HT1080 (cell line): ENCODE measurements around the gene SMC6. TPM values are rescaled to one million over a fixed set of nuclear protein-coding genes. Genes with fewer than 3 reads are reported as not detected.

Experiments used
- DNase-seq: peaks from one replicate; pipeline ENCODE4 v3.0.0-alpha.2; 2015; ENCODE audit warnings: low read depth
- total RNA-seq: library from RNA; depleted of rRNA; stranded (reverse); fragments of >200 nt; shearing (Covaris generic); gene quantifications from 2 replicates; pipeline ENCODE4 v1.2.3, GENCODE V29; 2014

SMC6 gene
- total RNA-seq, 1 experiment from 2014 or later, result 19.6 TPM

DNA sequence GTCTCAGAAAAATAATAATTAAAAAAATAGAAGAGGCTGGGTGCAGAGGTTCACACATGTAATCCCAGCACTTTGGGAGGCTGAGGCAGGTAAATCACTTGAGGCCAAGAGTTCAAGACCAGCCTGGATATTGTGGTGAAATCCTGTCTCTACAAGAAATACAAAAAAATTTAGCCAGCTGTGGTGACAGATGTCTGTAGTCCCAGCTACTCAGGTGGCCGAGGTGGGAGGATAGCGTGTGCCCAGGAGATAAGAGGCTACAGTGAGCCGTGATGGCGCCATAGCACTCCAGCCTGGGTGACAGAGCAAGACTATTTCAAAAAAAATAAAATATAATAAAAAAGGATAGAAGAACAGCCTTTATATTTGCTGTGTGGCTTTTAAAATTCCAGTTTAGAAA is 35.9 kb downstream of the SMC6 start:
- DNase-seq, result no peak

DNA sequence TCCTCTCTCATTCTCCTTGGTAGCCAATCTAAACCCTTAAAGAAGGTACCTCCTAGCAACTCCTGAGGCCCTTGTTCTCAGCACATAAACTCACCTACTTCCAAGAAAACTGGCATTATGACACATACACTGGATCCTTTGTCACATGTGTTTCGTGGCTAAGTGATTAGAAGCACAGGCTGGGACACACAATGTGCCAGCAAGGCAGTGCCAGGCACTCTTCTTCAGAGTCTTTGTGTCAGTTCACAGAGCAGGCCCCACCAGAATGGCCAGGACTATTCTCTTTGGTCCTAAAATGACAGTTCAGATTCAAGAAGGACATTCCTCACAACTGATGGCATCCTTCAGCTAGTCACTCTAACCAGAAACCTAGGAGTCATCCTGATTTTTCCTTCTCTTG is 40.3 kb downstream of the SMC6 start:
- no peak for DNase-seq

DNA sequence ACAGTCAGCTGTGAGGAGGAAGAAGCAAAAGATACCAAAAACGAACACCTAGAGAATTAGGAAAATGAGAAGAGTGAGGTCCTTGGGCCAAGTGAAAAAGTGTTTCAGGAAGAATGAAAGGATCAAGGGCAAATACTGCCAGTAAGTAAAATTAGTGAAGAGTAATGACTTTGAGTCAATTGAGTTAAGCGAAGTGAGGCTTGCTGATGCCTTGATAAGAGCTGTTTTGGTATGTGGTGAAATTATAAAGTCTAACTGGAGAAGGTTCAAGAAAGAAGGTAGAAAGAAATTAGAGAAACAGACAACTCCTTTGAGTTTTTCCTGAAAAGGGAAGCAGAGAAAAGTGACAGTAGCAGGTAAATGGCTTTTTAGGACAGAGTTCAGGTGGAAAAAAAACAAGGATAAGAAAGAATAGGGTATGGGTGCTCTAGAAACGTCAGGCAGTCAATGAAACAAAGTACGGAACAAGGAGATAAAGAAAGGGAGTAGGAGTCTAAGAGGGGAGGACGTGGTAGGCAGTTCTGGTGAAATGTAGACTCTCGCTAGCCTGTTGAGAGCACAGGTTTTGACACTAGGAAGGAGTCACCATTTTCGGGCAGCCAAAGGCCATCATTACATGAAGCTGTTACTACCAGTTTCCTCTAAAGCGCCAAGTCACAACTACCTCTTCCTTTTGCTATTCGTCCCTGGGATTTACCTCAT is 42.9 kb downstream of the SMC6 start:
- no peak for DNase-seq

DNA sequence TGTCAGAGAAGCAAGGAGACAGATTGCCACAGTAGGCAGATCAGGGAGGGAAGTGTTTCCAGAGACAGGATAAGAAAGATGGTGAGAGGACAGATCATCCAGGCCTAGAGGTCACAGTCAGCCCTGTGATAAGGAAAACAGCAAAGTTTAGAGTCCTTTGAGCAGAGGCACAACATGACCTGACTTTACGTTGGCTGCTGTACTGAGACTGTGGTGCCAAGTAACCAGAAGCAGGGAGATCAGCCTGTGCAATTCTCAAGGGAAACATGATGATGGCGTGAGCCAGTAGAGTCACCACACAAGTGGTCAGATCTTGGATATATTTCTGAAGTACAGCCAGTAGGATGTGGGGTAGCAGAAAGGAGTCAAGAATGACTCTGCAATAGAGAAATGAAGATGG is 43.7 kb downstream of the SMC6 start:
- DNase-seq, result no peak

DNA sequence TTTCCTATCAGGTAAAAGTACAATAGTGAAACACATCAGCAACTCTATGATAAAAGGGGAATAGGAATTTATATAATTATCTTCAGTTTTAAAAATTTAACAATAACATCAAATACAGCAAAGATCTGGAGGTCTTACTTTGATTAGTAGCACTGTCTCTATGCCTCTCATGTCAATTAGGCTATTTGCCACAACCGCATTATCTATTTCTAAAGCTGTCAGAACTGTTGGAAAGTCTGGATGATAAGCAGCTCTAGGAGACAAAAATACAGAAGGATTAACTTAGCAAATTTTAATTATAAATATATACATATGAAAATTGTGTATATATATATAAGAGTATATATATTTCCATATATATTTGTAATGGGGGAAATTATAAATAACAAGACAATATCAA is 45.1 kb downstream of the SMC6 start:
- no peak for DNase-seq

DNA sequence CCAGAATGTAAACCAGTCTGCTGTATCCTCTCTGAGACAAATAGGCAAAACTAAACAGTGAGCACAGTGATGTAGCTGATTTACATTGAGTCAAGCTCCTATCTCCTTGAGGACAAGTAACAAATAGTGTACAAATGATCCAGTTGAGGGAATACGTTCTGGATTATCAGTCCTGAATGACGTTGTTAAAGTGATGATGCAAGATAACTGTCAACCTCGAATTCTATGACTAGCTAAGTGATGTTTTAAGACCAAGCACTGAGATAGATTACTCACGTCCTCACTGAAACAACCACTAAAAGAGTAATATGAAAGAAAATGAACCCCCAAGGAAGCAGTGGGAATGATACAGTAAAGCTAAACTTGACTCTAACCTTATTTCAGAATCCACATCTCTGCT is 46.8 kb downstream of the SMC6 start:
- DNase-seq, result no peak

DNA sequence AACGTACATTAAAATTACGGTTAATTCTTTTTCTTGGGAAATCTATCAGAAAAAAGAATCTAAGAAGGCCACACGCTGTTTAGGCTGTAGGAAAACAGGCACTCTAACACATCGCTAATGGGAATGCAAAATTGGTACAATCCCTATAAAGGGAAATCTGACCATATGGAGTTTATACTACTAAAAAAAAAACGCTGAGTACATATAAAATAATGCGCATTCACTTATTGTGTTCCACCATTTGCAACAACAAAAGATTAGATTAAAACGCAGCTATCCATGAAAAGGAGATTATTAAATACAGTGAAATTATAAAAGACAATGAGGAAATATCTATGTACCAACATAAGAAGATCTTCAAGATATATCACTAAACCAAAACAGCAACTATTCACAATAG is 62.8 kb downstream of the SMC6 start:
- DNase-seq, result no peak

DNA sequence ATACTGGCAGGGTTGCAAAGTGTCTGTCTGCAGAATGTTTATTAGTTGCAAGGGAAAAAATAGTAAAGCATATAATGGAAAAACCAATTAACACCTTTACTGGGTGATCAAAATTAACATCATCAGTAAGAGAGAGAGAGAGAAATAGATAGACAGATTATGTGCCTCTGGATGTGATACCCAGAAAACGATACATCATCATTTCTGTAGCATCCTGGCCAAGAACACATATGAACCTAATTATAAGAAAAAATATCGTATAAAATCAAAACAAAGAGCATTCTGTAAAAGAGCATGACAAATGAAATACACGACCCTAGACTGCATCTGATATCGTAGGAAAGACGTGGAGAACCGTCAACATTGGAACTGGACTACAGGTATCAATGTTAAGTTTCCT is 64.6 kb downstream of the SMC6 start:
- no peak for DNase-seq

DNA sequence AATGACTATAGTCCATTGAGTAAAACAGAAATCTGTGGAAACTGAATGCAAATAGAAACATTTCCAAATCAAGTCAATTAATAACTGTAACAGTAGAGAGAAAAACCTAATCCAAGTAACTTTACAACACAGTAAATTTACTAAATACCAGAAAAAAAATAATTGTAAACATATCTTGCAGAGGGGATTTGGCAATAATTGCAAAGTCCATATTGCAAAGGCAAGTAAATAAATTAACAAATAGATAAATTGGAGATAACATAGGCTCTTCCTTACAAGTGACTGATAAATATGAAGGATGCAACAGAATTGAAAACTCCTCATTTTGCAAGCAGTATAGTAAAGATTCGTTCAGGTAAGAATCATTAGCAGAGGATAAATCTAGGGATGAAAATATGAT is 65.0 kb downstream of the SMC6 start:
- DNase-seq, result no peak

DNA sequence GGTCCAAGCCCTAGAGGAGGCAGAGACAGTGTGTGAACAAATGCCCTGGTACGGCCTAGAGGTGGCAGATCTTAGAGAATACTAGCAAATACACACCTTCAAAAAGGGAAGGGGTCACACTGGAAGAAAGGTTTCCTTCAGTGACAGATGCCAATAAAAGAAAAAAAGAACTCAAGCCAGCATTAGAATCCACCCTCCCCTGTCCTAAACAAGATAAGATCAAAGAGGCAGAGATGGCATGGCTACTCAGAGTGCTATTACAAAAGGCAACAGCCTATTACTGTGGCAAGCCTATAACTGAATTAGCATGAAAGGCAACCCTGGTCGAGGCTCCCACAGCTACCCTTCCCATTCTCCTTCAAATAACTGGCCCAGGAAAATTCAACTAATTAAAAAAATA is 69.6 kb downstream of the SMC6 start:
- no peak for DNase-seq

DNA sequence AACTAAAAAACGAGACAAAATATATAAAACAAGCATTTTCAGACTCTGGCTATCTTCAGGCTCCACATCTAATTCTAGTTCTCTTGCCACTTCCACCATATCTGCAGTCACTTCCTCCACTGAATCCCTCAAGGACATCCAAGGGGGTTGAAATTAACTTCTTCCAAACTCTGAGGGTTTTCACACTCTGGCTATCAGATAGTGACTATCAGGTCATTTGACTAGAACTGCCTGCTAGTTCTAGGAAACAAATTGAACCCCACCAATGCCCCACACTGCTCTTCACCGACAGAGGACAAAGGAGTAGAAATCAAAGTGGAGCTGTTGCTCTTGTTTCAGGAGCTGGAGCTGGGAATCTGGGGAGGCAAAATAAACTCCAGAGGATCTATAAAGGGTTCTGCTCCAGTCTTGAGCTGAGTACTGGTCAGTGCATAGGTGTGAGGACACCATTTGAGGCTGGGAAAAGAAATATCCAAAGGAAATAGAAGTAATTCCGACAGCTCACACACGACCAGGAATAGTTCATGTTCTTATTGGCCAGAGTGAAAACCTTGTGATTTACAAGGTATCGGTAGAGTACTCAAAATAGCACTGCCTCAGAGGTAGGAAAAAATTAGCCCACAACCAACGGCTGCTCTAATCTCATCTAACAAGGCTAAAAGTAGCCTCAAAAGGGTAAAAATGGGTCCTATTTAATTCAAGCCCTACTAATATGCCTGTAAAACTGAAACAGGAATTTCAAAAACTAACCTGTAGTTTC is 71.3 kb downstream of the SMC6 start:
- DNase-seq, result no peak

DNA sequence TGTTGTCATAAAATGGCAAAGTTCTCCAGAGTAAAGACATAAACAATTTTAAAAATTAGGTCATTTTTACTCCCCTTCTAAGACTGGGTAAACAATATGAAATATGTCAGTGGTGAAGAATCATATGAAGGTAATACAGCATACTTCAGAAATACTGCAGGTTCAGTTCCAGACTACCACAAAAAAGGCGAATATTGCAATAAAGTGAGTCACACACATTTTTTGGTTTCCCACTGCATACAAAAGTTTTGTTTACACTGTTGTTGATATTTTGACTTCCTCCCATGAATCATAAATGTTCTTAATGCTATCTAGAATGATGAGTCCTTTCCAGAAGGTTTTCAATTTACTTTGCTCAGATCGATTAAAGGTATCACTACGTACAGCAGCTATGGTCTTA is 73.5 kb downstream of the SMC6 start:
- no peak for DNase-seq

DNA sequence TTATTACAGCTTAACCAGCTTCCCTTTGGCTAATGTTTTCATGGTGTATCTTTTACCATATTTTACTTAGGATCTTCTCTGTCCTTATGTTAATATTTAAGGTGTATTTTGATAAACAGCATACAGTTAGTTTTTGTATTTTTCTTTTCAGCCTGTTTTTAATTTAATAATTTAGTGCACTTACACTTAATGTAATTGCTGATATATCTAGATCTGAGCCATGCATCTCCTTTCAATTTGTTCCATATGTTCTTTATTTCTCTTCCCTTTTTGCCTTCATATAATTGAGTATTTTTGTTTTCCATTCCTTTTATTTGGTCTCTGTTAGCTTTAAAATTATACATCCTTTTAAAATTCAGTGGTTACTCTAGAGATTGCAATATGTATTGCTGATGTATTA is 78.8 kb downstream of the SMC6 start:
- DNase-seq, result no peak

DNA sequence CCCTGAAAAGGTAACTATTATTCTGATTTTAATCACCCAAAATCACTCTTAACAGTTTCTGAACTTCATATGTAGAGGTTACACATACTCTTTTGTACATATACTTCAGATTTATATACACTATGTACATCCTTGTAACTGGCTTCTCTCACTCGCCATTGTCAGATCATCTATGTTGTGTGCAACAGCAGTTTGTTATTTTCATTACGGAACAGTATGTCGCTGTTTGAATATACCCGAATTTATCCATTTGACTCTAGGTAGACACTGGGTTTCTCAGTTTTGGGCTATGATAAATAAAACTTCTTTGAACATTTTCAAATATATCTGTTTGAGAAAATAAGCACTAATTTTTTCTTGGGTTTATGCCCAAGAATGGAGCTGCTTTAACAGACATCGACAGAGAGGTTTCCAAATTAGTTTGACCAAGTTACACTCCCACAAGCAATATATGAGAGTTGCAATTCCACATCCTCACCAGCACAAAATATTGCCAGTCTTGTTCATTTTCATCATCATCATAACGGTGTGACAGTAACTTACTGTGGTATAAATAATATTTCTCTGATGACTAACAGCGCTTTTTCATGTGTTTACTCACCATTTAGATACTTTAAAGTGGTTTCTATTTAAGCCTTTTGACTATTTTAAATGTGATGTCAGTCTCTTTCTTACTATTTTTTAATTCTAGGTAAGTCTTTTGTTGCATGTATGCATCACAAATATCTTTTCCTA is 80.9 kb downstream of the SMC6 start:
- DNase-seq, result peak; percentile 74

DNA sequence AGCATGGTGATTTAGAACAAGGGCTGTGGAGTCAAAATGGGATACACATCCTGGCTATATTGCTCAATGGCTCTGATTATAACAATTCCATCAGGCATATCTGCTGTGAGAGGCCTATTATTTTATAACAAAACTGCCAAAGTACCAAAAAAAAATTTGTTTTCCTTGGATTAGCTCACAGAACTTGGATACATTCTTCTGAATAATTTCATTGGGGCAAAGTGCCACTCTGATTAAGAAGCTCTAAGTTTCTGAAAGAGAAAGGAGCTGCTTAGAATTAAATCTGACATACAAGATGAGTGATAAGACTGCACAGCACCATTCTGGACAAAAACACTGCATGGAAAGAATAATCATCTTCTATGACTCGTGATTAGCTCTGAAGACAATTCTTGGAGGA is 85.7 kb downstream of the SMC6 start:
- no peak for DNase-seq

DNA sequence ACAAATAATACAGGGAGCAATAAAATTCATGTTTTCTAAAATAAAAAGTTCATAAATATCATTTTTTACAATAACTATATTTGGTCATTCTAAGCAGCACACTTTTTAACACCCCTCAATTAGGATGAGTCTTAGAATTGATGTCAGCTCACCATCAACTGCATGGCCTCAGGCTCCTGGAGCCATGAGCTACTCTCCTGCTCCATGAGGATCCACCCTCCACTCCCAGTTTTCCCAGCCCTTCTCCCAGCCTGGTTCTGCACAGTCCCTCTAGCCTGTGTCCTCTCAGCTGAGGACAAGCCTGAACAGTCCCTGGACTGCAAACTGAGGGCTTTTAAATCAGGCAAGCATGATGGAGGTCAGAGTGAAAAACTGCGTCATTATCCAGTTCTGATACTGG is 89.1 kb downstream of the SMC6 start:
- DNase-seq, result no peak

DNA sequence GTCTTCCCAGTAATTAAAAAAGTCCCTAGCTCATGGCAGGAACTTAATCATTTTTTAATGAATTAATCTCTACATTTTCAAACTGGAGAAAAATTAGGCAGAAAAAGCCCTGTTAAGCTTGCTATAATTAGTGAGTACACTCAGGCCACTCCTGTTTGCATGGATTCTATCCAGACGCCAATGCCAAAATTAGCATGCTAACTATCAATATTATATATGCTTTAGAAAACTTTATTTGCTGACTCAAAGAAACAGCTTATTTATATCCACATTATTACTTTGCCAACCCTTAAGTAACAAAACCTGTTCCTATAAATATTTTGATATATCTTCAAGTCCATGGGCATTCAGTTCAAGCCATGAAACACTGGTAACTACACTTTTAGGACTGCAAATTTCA is 90.9 kb downstream of the SMC6 start:
- DNase-seq, result no peak

DNA sequence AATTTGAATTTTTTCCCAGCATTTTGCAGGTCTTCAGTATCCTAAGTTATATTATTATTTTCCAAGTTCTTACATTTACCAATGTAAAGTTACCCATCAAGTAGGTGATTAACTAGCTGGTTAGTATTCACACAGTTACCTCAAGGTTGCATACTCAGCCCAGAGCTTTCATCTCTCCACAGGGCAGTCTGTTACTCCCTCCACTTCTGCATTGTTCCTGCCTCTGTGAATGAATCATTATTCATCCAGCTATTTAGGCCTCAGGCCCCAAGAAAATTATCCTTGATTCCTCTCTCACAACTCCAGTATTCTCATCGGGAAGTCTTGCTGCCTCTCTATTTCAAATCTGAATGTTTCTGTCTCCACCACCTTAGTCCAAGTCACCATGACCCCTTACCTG is 92.2 kb downstream of the SMC6 start:
- no peak for DNase-seq

DNA sequence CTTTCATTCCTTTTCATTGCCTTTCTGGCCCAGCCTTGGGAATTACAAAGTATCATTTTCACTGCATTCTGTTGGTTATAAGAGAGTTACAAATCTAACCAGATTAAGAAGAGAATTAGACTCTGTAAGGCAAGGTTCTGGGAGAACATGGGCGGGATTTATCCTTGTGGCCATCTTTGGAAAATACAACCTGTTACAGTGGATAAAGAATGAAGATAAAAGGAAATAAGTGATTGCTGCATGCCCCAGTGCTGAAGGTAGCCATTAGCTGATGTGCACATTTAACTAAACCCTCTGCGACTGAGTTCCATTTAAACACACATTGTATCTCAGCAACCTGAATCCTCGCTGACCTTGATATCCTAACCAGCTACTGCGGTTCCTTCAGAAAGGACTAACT is 93.4 kb downstream of the SMC6 start:
- DNase-seq, result no peak

DNA sequence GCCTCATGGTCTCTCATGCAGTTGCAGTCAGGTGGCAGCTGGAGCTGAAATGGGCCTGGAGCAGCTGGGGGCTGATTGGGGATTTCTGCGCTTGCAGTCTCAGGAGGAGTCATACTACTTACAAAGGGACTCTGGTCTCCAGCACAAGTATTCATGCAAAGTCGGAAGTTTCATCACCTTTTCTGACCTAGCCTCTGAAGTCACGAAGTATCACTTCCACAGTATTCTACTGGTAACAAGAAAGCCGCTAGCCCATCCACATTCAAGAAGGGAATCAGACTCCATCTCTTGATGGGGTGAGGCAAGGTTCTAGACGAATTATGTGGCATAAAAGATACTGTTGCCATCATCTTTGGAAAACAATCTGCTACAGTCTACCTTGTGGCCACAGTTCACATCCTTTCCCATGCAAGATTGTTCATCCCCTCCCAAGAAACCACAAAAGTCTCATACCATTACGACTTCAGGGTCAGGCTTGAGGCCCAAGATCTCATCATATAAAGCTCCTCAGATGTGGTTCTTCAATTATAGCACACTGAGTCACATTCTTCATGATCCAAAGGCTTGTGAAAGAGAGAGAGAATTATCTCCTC is 95.3 kb downstream of the SMC6 start:
- DNase-seq, result peak; percentile 87

DNA sequence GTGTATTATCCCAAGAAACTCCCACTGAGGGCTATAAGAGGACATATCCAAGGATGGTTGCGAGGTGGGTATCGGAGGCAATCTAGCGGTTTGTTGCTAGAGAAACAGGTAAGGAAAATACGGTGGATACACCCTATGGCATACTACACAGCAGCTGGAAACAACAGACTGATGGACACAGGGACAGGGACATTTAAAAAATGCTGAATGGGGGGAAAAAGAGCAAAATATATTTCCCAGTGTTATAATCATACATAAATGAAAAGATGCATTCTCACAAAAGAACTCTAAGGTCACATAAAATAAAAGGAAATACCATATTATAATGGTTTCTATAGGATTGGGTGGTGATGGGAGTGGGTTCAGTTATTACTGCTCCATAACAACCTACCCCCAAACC is 95.9 kb downstream of the SMC6 start:
- no peak for DNase-seq

DNA sequence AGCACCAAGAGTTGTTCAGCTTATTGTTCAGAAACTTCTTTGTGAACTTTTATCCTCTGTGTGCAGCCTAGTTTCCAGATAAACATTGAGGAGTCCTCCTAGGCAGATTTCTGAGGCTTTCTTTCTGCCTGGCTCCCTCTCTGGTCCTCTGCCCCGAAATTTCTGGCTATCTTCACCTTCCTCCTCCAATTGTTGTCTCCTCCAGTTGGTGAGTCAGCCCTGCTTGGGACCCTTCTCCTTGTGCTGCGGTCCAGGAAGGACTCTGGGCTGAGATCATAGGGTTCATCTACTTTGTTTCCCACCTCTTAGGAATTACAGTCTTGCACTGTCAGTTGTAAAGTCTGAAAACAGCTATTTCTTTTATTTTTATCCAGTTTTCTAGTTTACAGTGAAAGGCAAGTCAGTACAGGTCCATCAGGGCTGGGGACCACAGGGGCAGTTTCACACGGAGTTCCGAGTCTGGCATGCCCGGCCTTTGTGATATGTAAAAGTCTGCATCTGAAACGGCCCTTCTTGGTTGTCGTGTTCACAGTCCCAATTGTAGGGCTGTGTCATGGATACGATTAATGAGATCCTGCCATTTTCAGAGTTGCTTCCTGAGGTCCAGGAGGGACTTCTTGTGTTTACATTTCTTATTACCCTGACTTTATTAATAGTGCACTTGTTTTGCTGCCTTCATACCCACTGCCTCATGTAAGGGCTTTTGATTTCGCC is 100.8 kb downstream of the SMC6 start:
- DNase-seq, result no peak
